OCI-LY1 (cell line): ENCODE measurements around the gene LTF.

Source experiments
- CTCF ChIP-seq: fragments of 200-600 bp; sonication (generic), shearing (Covaris generic); IDR thresholded peaks from 2 replicates; pipeline ENCODE4 v1.5.1; 2017; ENCODE audit warnings: mild to moderate bottlenecking, antibody characterized with exemption, low read length, moderate library complexity, mixed read lengths
- EZH2 ChIP-seq: fragments of 200-600 bp; sonication (generic), shearing (Covaris generic); IDR thresholded peaks from 2 replicates; pipeline ENCODE4 v1.8.0; 2017; ENCODE audit warnings: borderline replicate concordance, mixed run types, mild to moderate bottlenecking, antibody characterized with exemption, low read length, moderate library complexity, mixed read lengths

GRCh38 chr3:46462511-46462910, 2.2 kb downstream of the LTF start:
- TF ChIP-seq CTCF, result no peak
- no peak for TF ChIP-seq EZH2
